ENCODE data around the gene LHX2. TPM values are rescaled to one million over a fixed set of nuclear protein-coding genes. Genes with fewer than 3 reads are reported as not detected.

The LHX2 gene, protein sequence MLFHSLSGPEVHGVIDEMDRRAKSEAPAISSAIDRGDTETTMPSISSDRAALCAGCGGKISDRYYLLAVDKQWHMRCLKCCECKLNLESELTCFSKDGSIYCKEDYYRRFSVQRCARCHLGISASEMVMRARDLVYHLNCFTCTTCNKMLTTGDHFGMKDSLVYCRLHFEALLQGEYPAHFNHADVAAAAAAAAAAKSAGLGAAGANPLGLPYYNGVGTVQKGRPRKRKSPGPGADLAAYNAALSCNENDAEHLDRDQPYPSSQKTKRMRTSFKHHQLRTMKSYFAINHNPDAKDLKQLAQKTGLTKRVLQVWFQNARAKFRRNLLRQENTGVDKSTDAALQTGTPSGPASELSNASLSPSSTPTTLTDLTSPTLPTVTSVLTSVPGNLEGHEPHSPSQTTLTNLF
- total RNA-seq: not detected in 2 replicates

DNA sequence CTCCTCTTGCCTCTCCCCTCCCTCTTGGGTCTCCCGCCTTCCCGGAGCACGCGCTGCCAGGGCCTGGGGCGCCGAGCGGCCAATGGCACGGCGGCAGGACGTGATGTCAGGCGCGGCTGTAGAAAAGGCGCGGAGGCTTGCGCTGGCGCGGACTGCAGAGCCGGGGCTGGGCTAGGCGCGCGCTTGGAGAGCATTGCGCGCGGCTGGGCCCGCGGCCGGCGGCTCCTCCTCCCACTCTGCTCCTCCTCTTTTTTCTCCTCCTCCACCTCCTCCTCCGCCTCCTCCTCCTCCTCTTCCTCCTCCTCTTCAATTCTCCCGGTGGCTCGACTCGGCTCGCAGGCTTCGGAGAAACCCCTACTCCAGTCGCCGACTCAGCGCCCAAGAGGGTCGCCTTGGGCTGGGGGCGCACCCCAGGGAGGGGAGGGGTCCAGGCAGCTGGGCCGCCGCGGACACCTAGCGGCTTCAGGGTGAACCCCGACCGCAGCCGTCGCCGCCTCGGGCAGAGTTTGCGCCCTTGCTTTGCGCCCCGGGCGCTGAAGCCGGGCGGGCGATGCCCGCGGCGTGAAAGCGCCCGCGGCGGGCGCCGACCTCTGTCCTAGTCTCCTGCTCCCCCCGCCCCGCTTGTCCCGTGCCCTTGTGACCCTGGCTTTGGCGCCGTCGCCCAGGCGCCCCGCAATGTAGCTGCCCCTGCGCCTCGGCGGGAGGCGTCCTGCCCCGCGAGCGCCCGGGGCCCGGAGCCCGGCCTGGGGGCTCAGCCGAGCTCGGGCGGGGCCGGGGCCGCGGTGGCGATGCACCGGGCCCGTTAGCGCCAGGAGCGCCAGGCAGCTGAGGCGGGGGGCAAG lies at the start of gene LHX2:
LHX2 (plus strand) TSS at position 309 of the 842 bp plus-strand sequence. CDS start 581 bp downstream, outside the sequence.

Other genes starting within 250 kb of the LHX2 start
- 6.8 and 8.4 TPM in 2 replicates for gene DENND1A, start 81.6 kb upstream of the LHX2 start, total RNA-seq
- gene NEK6, start 246.2 kb downstream of the LHX2 start, total RNA-seq: 27.3 and 39.5 TPM in 2 replicates